ENCODE measurements around the gene C20orf202. TPM values are rescaled to one million over a fixed set of nuclear protein-coding genes. Genes with fewer than 3 reads are reported as not detected.
"Not testable (repeated sequence)": the region's sequence is repeated elsewhere in the genome, so short reads cannot be mapped to it uniquely, and the experiment has no call there.

C20orf202 gene
- total RNA-seq, 2 donors from 2014 or later, result not detected

GRCh38 chr20:1232286-1233111 is 29.2 kb downstream of the C20orf202 start:
- Mint-ChIP-seq H3K27me3 (peaks cover 15% of the 10 kb centered on the region), H3K4me3 (no peak overlapping the region), H3K9me3 (no peaks in the 10 kb centered on the region), H3K4me1 (no peaks in the 10 kb centered on the region), H3K27ac (no peak overlapping the region), H3K36me3 (ENCODE audit: low read depth) (no peaks in the 10 kb centered on the region)
- no peak for ATAC-seq (replicated peaks)

GRCh38 chr20:1240549-1240948 is 37.3 kb downstream of the C20orf202 start:
- Mint-ChIP-seq H3K36me3 (ENCODE audit: low read depth) (no peaks in the 10 kb centered on the region), H3K27ac (no peak overlapping the region), H3K27me3 (peaks cover 14% of the 10 kb centered on the region), H3K4me1 (no peaks in the 10 kb centered on the region), H3K4me3 (no peak overlapping the region), H3K9me3 (no peaks in the 10 kb centered on the region)
- no peak for ATAC-seq (replicated peaks)

GRCh38 chr20:1241456-1241855 is 38.2 kb downstream of the C20orf202 start:
- no peak for ATAC-seq (replicated peaks)
- H3K4me1 Mint-ChIP-seq, result no peaks in the 10 kb centered on the region
- H3K36me3 Mint-ChIP-seq (ENCODE audit: low read depth), result no peaks in the 10 kb centered on the region
- peaks cover 14% of the 10 kb centered on the region for H3K27me3 Mint-ChIP-seq
- no peak overlapping the region for H3K4me3 Mint-ChIP-seq
- H3K27ac Mint-ChIP-seq, result no peak overlapping the region
- no peaks in the 10 kb centered on the region for H3K9me3 Mint-ChIP-seq

GRCh38 chr20:1242099-1242498 is 38.8 kb downstream of the C20orf202 start:
- Mint-ChIP-seq H3K27ac (no peak overlapping the region), H3K4me1 (no peaks in the 10 kb centered on the region), H3K9me3 (no peaks in the 10 kb centered on the region), H3K4me3 (no peak overlapping the region), H3K36me3 (ENCODE audit: low read depth) (no peaks in the 10 kb centered on the region), H3K27me3 (peaks cover 14% of the 10 kb centered on the region)
- ATAC-seq (replicated peaks), result no peak

- no peaks in the 10 kb centered on the region for H3K36me3 Mint-ChIP-seq (ENCODE audit: low read depth)
- no peak for ATAC-seq (replicated peaks)
Measured at GRCh38 chr20:1242530-1242929, 39.3 kb downstream of the C20orf202 start.

GRCh38 chr20:1245578-1245977 is 42.3 kb downstream of the C20orf202 start:
- Mint-ChIP-seq H3K27ac (no peak overlapping the region), H3K36me3 (ENCODE audit: low read depth) (no peaks in the 10 kb centered on the region), H3K9me3 (no peaks in the 10 kb centered on the region), H3K4me3 (no peak overlapping the region), H3K4me1 (no peaks in the 10 kb centered on the region), H3K27me3 (peaks cover 14% of the 10 kb centered on the region)
- ATAC-seq (replicated peaks), result no peak

More at GRCh38 chr20:1242530-1242929, 39.3 kb downstream of the C20orf202 start:
- Mint-ChIP-seq H3K9me3 (no peaks in the 10 kb centered on the region), H3K4me1 (no peaks in the 10 kb centered on the region), H3K27me3 (peaks cover 14% of the 10 kb centered on the region), H3K27ac (no peak overlapping the region), H3K4me3 (no peak overlapping the region)

- Mint-ChIP-seq H3K27me3 (peaks cover 3% of the 10 kb centered on the region), H3K36me3 (ENCODE audit: low read depth) (no peaks in the 10 kb centered on the region), H3K27ac (no peak overlapping the region), H3K4me1 (no peaks in the 10 kb centered on the region), H3K9me3 (no peaks in the 10 kb centered on the region), H3K4me3 (no peak overlapping the region)
- ATAC-seq (replicated peaks), result no peak
Measured at GRCh38 chr20:1247689-1248088, 44.4 kb downstream of the C20orf202 start.

GRCh38 chr20:1250282-1250681 is 47.0 kb downstream of the C20orf202 start:
- not testable (repeated sequence) for ATAC-seq (replicated peaks); H3K9me3 Mint-ChIP-seq; H3K27ac Mint-ChIP-seq; H3K4me3 Mint-ChIP-seq; H3K27me3 Mint-ChIP-seq; H3K4me1 Mint-ChIP-seq; H3K36me3 Mint-ChIP-seq (ENCODE audit: low read depth)

- Mint-ChIP-seq H3K36me3 (ENCODE audit: low read depth) (no peaks in the 10 kb centered on the region), H3K9me3 (no peaks in the 10 kb centered on the region), H3K4me3 (no peak overlapping the region), H3K4me1 (no peaks in the 10 kb centered on the region), H3K27me3 (no peaks in the 10 kb centered on the region), H3K27ac (no peak overlapping the region)
- ATAC-seq (replicated peaks), result no peak
Measured at GRCh38 chr20:1252416-1252815, 49.2 kb downstream of the C20orf202 start.

- H3K9me3 Mint-ChIP-seq, result no peaks in the 10 kb centered on the region
- no peak overlapping the region for H3K4me3 Mint-ChIP-seq
- no peak overlapping the region for H3K27ac Mint-ChIP-seq
- no peaks in the 10 kb centered on the region for H3K27me3 Mint-ChIP-seq
- H3K36me3 Mint-ChIP-seq (ENCODE audit: low read depth), result no peaks in the 10 kb centered on the region
- ATAC-seq (replicated peaks), result no peak
- no peaks in the 10 kb centered on the region for H3K4me1 Mint-ChIP-seq
Measured at GRCh38 chr20:1254254-1254653, 51.0 kb downstream of the C20orf202 start.

GRCh38 chr20:1255675-1256074 is 52.4 kb downstream of the C20orf202 start:
- Mint-ChIP-seq H3K27ac (no peak overlapping the region), H3K9me3 (no peaks in the 10 kb centered on the region), H3K4me1 (no peaks in the 10 kb centered on the region), H3K4me3 (no peak overlapping the region), H3K36me3 (ENCODE audit: low read depth) (no peaks in the 10 kb centered on the region), H3K27me3 (no peaks in the 10 kb centered on the region)
- ATAC-seq (replicated peaks), result no peak

Other genes with a start within 250 kb of the C20orf202 start
- not detected for gene RSPO4, start 201.1 kb upstream of the C20orf202 start, total RNA-seq
- gene PSMF1, start 84.9 kb upstream of the C20orf202 start, total RNA-seq, result 100 to 1,000 TPM; 102 to 168 TPM
- gene TMEM74B, start 18.5 kb upstream of the C20orf202 start, total RNA-seq, result 1 to 10 TPM in 1 of 2 donors, under 1 TPM in 1; 0.89 to 6.0 TPM
- gene RAD21L1, start 22.6 kb downstream of the C20orf202 start, total RNA-seq, result not detected
- gene SNPH, start 62.8 kb downstream of the C20orf202 start, total RNA-seq, result 1 to 10 TPM in 1 of 2 donors, under 1 TPM in 1; 0.90 to 1.7 TPM
- gene SDCBP2, start 125.7 kb downstream of the C20orf202 start, total RNA-seq, result 10 to 100 TPM in 1 of 2 donors, 1 to 10 TPM in 1; 1.8 to 14.3 TPM
- gene FKBP1A, start 189.6 kb downstream of the C20orf202 start, total RNA-seq, result 100 to 1,000 TPM; 178 to 294 TPM

All from activated T-helper 17 cell treated with anti-CD3 and anti-CD28 coated beads, Interleukin-2, amount 50 U/mL, for 72 hours (primary cell).